ENCODE results near the gene NXT1. TPM values are rescaled to one million over a fixed set of nuclear protein-coding genes. Genes with fewer than 3 reads are reported as not detected.

NXT1 gene
- total RNA-seq, 1 donor from 2014 or later: 26.6 TPM

DNA sequence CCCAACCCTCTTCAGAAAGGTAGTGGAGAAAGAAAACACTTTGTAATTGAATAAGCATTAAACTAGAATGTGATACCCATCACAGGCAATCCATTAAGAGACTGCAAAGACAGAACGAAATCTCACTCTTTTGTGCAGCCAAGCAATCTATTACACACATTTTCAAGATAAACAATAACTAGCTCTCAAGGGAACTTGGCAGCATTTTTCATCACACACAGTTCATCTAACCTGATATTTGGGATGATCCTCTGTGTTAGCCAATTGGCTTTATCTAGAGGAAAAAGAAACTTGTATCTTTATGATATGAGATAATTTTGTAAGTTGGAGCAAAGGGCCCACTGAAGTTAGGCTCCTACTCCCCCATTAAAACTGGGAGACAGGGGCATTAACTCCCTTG lies 9.9 kb downstream of the NXT1 start:
- DNase-seq (ENCODE audit: low read depth in 2 of 2): no peak

DNA sequence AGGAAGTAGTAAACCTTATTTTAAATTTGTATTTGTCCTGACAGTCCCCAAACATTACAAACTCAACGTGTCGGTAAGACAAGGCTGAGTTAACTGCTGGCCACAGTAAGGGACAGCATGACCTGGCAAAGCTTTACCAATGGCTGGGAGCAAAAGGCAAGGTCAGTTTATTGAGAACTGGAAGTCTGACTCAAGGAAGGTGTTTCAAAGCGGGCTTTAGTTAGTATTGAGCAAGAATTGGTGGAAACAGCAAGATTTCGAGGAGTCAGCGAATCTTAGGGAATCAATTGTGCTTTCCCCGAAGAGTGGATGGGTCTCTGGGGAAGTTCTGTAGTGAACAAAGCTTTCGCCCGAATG lies 10.5 kb downstream of the NXT1 start:
- peak in 1 of 2 donors; percentile 24 for DNase-seq (ENCODE audit: low read depth in 2 of 2)

DNA sequence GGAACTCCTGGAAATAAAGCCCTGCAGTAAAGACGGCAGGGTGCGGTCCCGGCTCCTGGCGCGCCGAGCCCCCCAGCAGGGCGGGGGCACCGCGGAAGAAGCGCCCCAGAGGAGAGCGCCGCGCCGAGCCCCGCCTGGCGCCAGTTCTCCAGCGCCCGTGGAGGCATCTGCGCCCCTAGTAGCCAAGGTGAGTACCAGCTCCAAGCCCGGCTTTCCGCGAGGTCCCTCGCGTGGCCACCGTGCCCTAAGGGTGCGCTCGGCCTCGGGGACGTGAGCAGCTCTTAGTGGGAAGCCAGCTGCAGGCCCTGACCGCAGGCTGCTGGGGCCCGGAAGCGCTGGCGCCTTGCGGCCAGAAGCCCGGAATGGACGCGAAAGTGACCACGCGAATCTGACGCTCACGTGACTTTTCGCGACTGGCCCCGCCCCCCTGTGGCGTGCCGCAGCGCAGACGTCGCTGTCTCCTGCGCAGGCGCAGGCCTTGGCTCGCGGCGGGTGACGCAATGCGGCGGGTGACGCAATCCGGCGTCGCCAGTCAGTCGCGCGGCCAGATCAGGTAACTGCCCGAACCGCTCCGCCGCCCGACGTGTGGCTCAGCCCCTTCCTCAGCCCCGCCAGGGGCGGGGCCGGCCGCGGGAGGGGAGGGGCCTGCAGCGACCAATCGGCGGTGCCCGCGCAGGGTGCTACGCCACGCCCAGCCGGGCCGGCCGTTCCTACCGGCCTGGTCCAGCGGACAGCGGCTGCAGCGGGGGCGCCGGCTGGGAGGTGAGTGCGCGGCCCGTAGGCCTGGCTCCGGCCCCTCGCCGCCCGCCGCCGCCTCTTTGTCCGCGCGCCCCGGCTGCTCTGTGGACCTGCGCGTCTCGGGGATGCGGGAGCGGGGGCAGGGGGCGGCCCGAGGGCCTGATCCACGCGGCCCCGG lies 11.1 kb downstream of the NXT1 start, which contains the start of gene GZF1:
GZF1 (plus strand) TSS at position 707 of the 916 bp plus-strand sequence. CDS start 2,202 bp downstream, outside the sequence.
- peak; percentile 94 to 99 for DNase-seq (ENCODE audit: low read depth in 2 of 2)

DNA sequence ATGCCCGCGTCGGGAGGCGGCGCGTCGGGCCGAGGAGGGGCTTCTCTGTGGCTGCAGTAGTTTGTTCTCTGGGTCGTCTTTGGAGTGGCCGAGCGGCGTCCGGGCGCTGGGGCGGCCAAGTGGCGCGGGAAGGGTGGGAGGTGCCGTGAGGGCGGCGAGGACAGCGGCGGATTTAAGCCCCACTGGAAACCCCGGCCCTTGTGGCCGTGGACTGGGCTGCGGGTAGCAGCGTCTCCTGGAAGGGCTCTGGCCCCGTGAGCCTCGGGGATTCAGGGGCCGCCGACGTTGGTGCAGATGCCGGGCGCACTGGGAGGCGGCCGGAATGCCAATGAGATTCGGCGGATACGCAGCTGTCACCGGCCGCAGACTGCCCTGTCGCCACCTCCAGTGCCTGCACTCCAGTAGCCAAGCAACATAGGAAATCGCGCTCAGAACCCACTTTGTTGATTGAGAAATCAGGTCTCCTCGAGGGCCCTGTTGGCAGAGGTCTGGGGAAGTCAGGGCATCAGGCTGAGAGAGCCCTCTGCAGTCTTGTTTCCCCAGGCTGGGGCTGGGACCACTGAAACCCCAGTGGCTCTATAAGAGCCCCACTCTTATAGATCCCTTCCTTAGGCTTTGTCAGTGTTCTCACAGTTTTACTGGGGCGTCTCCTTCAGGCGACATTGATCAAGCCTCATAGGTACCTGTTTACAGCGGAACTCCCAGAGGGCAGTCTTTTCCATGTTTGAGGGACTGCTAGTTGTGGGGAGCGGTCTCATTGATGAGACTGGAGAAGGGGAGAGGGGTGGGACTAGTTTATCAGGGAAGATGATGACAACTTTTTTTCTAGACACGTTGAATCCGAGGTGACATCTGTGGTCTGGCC lies 12.0 kb downstream of the NXT1 start:
- DNase-seq (ENCODE audit: low read depth in 2 of 2): peak in 1 of 2 donors; percentile 77

DNA sequence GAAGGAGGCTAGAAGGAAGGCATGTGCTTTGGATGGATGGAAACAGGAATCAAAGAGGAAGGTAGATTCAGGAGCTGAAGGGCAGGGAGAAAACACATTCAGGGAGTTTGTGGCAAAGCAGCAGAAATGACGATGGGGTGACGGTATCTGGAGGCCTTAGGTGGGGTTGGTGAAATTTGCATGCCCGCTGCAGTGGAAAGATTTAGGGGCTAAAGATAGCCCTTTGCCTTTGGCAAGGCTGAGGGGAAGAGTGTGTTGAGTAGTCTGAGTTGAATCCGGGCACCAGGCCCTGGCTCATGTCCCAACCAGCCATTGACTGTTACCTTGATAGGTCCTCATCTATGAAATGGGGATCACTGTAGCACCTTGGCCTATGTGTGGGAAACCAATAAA lies 12.7 kb downstream of the NXT1 start:
- DNase-seq (ENCODE audit: low read depth in 2 of 2): no peak

DNA sequence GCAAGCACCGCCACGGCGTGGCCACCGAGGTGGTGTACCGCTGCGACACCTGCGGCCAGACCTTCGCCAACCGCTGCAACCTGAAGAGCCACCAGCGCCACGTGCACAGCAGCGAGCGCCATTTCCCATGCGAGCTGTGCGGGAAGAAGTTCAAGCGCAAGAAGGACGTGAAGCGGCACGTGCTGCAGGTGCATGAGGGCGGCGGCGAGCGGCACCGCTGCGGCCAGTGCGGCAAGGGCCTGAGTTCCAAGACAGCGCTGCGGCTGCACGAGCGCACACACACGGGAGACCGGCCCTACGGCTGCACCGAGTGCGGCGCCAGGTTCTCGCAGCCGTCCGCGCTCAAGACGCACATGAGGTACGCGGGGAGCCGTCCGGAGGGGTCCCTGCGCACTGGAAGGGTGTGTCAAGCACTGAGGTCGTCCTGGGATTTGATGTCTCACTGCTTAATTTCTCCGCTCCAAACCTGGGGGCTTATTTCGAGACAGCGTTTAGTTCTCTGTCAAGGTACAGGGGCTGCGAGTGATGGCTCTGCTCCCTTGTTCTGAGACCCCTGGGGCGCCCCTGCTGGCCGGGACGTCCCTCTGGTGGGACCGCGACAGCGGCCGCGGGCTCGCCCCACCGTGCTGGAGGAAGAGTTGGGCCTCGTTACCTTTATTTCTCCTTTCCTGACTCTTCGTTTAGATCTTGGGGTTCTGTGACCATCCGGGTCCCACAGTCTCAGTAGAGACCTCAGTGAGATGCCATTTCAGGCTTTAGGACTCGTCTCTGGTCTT lies 15.0 kb downstream of the NXT1 start:
- no peak for DNase-seq (ENCODE audit: low read depth in 2 of 2)

DNA sequence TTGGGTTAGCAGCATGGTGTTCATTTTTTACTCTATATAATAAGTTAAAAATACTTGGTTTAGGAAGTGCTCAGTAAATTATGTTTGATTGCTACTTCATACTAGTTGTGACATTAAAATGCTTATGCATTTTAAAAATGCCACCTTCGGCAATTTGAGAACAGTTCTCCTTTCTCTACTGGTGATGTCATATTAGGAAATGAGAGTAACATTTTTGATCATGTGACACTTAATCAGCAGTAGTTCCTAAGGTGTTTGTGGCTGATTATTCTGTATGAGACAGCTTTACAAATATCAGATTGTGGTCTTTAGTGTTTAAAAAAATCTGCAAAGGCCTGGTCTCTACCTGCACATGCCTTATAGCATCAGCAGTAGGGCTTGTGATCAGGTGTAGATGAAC lies 15.8 kb downstream of the NXT1 start:
- DNase-seq (ENCODE audit: low read depth in 2 of 2): peak in 1 of 2 donors; percentile 32

DNA sequence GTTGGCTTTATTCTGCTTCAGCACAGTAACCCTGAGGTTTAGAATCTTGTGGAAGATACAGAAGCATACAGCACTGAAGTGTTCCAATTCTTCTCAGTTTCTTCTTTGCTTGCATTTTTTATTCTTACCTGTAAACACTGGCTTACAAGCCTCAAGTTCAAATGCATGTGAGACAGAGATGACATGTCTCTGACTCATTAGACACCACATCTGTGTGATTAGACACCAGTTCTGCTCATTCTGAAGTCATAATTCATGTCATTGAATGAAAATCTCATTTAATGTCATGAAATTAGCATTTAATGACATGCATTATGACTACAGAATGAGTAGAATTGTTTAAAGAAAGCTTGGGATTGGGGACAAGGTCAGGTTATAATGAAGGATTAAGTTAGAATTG lies 17.2 kb downstream of the NXT1 start:
- no peak for DNase-seq (ENCODE audit: low read depth in 2 of 2)

DNA sequence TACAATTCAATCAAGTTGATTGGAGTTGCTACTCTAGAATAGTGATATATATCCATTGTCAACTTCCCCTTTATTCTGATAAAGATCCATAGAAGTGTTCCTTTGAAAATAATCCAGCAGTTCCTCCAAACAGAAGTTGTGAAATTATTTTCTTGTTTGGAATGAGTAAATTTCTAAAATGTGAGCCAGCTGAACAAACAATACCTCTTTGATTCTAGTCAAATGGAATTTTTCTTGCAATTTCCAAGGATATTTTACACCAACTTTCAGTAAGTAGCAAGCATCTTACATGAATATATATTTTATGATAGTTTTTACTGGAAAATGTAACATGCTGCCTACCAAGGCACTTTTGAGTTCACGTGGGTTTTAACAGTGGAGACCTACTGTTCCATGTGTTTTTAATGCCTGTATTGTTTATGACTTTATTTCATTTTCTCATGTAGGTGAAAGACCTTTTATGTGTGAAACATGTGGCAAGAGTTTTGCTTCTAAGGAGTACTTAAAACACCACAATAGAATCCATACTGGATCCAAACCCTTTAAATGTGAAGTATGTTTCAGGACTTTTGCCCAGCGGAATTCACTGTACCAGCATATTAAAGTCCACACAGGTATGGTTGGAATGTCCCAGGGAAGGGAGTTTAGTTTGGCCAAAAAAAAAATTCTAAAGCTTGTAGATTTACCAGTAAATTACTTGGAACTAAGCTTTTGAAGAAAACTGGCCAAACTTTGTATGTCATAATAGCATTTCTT lies 17.9 kb downstream of the NXT1 start:
- DNase-seq (ENCODE audit: low read depth in 2 of 2): no peak

DNA sequence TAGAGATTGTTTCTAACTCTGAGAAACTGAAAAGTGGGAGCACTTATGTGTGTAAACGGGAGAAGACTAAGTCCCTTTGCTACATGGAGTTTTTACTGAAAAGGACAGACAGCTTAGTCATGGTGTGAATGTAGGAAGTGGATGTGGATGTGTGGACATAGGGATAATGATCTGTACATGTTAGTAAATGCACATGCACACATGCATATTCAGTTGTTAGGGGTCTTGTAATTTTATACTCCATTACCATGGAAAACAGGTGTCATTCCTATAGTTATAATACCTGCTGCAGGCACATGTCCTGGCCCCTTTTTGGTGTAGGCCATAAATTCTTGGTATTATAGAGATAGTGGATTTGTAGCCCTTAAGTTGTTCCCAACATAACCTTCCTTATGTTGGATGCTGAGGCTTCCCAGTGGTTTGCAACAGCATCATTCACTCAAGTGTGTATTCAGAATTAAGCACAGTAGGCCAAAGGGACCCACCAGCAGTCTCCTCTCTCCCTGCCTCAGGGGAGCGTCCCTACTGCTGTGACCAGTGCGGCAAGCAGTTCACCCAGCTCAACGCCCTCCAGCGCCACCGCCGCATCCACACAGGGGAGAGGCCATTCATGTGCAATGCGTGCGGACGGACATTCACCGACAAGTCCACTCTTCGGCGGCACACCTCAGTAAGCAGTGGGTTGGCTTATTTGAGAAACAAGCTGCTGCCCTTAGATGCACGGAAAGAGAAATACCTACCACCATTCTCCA lies 18.7 kb downstream of the NXT1 start:
- no peak for DNase-seq (ENCODE audit: low read depth in 2 of 2)

DNA sequence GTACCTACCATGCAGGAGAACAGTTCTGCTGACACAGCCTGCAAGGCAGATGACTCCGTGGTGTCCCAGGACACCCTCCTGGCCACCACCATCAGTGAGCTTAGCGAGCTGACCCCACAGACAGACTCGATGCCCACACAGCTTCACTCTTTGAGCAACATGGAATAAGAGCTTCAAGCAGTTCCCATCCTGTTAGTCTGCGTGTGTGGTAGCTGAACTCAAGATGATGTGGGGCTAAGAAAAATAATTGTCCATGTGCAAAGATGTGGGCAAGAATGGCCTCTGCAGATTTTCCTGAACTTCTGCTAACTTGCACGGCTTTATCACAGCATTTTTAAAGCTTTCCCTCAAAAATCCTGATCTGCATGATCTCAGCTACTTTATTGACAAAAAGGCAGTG lies 19.7 kb downstream of the NXT1 start:
- no peak for DNase-seq (ENCODE audit: low read depth in 2 of 2)

DNA sequence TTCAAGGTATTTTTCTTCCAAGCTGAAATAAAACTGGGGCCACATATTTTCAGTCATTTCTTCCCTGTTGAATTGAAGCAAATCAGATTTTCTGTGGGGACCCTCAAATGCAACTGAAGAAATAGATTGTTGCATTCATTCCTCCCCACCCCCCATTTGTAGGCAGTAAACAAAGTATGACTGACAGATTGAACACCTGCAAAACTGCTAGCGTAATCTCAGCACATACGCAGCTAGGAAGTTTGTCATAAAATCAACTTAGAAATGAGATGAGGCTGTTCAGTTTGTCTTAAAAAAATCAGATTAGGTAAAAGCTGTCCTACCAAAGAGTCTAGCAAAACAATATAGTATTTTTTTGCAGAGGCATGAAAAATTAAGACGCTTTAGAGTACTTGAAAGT lies 20.3 kb downstream of the NXT1 start:
- no peak for DNase-seq (ENCODE audit: low read depth in 2 of 2)

DNA sequence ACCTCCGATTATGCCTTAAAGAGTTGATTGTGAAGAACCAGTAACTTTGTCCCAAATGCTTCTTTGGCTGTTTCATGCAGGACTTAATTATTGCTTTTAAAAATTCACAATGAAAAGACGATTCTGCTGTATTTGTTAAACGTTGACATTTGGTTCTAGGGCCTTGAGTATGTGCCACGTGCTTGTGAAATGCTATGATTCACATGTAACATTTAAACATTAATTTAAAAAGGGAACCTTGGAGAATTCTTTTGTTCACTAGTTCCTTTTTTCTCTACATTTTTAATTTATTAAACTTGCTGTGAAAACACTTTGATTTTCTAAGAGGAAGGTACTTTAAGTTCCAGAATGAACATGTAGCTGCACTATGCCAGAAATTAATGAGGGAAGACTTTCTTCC lies 20.9 kb downstream of the NXT1 start:
- DNase-seq (ENCODE audit: low read depth in 2 of 2): no peak

DNA sequence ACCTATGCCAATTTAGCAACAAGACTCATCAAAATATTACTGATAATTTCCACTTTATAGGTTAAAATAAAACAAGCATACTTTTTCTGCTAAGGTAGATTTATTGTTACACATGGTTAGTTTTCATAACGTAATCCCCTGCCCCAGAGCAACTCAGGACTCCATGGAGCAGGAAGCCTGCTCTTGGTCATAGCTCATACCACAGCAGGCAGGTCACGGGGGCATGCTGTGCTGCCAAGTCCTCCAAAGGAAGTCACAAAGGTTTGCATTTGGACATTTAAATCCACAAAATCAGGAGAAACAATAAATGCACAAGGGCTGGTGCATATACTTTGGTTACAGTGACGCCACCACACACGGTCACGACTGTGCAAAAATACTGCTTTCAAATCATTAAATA lies 23.9 kb downstream of the NXT1 start:
- DNase-seq (ENCODE audit: low read depth in 2 of 2): peak; percentile 76 to 85

DNA sequence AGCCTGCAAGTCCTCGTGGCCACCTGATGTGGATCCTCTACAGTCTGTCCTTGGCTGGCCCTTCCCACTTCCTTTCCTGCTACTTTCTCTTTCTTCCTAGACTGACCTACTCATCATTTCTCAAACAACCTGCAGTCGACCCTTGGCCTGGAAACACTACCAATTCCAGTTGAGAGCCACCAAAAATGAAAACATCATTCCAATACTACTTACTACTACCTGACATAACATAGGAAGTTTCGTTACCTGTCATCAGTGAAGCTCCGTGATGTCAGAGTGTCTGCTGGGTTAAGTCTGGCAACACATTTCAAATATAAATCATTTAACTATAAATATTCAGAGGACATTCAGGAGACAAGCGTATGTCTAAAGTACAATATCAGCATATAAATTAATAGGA lies 25.2 kb downstream of the NXT1 start:
- no peak for DNase-seq (ENCODE audit: low read depth in 2 of 2)

DNA sequence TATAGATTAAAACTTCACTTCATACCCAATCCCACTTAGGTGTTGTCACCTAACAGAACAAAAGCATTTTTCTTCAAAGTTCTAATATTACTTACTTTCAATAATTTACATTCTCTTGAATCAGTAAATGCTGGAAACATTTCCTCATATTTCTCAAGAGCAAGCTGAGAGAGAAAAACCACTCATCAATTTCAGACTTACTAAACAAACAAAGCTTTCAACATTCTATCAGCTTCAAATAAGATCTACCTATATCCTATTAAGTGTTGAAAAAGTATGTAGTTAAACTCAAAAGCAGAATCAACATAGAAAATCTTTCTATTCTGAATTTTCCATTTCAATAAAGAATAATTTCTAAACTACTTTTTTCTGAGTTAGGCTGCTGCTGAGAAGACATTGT lies 29.2 kb downstream of the NXT1 start:
- no peak for DNase-seq (ENCODE audit: low read depth in 2 of 2)

DNA sequence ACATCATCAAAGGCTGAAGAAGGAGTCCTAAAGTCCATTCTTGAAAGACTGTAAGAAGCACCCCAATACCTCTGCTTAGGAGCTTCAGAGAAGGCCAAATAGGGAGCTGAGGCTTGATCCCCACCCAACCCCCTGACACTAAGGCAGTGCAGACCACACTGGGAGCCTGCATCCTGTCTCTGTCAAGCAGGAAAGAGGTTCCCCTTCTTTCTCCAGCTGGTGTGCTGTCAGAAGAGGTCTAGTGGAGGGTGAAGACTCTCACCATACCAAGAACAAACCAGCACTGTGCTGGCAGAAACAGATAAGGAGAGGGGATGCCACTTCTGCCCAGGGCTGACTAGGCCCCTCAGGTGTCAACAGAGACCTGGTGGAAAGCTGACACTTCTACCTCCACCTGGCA lies 31.3 kb downstream of the NXT1 start:
- DNase-seq (ENCODE audit: low read depth in 2 of 2): no peak

DNA sequence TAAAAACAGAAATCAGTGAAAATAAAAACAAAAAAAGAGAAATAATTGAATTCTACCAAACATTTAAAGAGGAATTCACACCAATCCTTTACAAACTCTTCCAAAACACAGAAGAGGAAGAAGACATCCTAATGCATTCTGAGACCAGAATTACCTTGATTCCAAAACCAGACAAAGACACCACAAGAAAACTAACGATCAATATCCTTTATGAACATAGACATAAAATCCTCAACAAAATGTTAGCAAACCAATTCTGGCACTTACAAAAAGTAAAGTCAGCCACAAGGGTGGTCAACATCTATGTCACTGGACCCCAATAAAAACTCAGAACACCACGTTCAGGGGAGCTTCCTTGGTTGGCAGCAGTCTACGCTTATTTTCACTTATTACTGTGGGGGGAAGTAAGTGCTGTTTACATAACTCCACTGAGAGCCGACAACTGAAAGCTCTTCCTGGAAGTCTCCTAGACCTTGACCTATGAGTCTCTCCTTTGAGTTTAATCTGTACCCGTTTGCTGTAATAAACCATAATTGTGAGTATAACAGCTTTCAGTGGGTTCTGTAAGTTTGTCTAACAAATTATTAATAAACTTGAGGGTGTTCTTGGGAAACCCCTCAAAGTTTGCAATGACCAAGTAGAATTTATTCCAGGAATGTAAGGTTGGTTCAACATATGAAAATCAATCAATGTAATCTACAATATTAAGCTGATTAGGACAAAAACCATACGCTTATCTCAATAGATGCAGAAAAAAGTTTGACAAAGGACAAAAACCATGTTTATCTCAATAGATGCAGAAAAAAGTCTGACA lies 35.9 kb downstream of the NXT1 start:
- DNase-seq (ENCODE audit: low read depth in 2 of 2): peak in 1 of 2 donors; percentile 46

DNA sequence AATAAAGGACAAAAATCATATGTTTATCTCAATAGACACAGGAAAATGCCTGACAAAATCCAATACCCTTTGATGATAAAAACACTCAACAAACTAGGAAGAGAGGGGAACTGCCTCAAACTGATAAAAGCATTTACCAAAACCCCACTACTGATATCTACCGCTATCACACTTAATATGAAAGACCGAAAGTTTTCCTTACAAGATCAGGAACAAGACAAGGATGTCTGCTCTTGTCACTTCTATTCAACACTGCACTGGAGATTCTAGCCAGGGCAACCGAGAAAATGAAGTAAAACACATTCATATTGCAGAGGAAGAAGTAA lies 36.5 kb downstream of the NXT1 start:
- no peak for DNase-seq (ENCODE audit: low read depth in 2 of 2)
